HL-60/S4 (cell line): Measurements from ENCODE around the gene DHRS2.

Experiments used
- in situ Hi-C: fragments of 300-500 bp; cut with MboI; formaldehyde crosslinking; loops from 2 replicates; pipeline ENCODE4 v1.14.3; 2022; ENCODE audit warnings: low sequenced_read_pairs

The DHRS2 gene

GRCh38 chr14:23646648-23647549 lies 10.7 kb downstream of the DHRS2 start:
- in situ Hi-C loops: no loop called here

- in situ Hi-C loops: no loop called here
These were observed 11.5 kb downstream of the DHRS2 start for GRCh38 chr14:23647619-23648018.

GRCh38 chr14:23648764-23649460 lies 12.7 kb downstream of the DHRS2 start:
- in situ Hi-C loops: no loop called here

GRCh38 chr14:23650506-23650905 lies 14.3 kb downstream of the DHRS2 start:
- in situ Hi-C loops: no loop called here

- in situ Hi-C loops: no loop called here
These were observed 16.9 kb downstream of the DHRS2 start for GRCh38 chr14:23653051-23653450.

GRCh38 chr14:23654231-23654630 lies 18.1 kb downstream of the DHRS2 start:
- in situ Hi-C loops: no loop called here

GRCh38 chr14:23657959-23658470 lies 21.9 kb downstream of the DHRS2 start:
- in situ Hi-C loops: no loop called here

GRCh38 chr14:23660290-23661226 lies 24.4 kb downstream of the DHRS2 start:
- in situ Hi-C loops: no loop called here

- in situ Hi-C loops: no loop called here
These were observed 25.4 kb downstream of the DHRS2 start for GRCh38 chr14:23661542-23661941.

- in situ Hi-C loops: no loop called here
These were observed 27.0 kb downstream of the DHRS2 start for GRCh38 chr14:23663127-23663526.

- in situ Hi-C loops: no loop called here
These were observed 27.5 kb downstream of the DHRS2 start for GRCh38 chr14:23663711-23664110.

GRCh38 chr14:23664207-23664885 lies 28.2 kb downstream of the DHRS2 start:
- in situ Hi-C loops: no loop called here

GRCh38 chr14:23665302-23666016 lies 29.3 kb downstream of the DHRS2 start:
- in situ Hi-C loops: no loop called here

- in situ Hi-C loops: no loop called here
These were observed 31.0 kb downstream of the DHRS2 start for GRCh38 chr14:23667134-23667533.

GRCh38 chr14:23669441-23669840 lies 33.3 kb downstream of the DHRS2 start:
- in situ Hi-C loops: no loop called here

GRCh38 chr14:23670481-23670880 lies 34.3 kb downstream of the DHRS2 start:
- in situ Hi-C loops: no loop called here

- in situ Hi-C loops: no loop called here
These were observed 36.0 kb downstream of the DHRS2 start for GRCh38 chr14:23672200-23672599.

GRCh38 chr14:23675337-23675736 lies 39.2 kb downstream of the DHRS2 start:
- in situ Hi-C loops: no loop called here

- in situ Hi-C loops: no loop called here
These were observed 39.7 kb downstream of the DHRS2 start for GRCh38 chr14:23675906-23676305.

- in situ Hi-C loops: no loop called here
These were observed 45.2 kb downstream of the DHRS2 start for GRCh38 chr14:23681337-23681736.
